ENCODE results near the gene BTN3A1.

- TF ChIP-seq, protein P1, sequence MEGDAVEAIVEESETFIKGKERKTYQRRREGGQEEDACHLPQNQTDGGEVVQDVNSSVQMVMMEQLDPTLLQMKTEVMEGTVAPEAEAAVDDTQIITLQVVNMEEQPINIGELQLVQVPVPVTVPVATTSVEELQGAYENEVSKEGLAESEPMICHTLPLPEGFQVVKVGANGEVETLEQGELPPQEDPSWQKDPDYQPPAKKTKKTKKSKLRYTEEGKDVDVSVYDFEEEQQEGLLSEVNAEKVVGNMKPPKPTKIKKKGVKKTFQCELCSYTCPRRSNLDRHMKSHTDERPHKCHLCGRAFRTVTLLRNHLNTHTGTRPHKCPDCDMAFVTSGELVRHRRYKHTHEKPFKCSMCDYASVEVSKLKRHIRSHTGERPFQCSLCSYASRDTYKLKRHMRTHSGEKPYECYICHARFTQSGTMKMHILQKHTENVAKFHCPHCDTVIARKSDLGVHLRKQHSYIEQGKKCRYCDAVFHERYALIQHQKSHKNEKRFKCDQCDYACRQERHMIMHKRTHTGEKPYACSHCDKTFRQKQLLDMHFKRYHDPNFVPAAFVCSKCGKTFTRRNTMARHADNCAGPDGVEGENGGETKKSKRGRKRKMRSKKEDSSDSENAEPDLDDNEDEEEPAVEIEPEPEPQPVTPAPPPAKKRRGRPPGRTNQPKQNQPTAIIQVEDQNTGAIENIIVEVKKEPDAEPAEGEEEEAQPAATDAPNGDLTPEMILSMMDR (conservative IDR thresholded peaks at IDR 0.05 in 1 of 2, IDR thresholded peaks at IDR 0.05 in 1 of 2; ENCODE audit: low read depth in 1 of 2, low read length in 2 of 2) = no peak
- TF ChIP-seq EZH2 (IDR thresholded peaks at IDR 0.05; ENCODE audit: low read length, missing control alignments) = no peak
Observed at GRCh38 chr6:26415791-26416190, 13.7 kb downstream of the BTN3A1 start.

Measured in fibroblast of lung (primary cell).